Liver (tissue), 3 donors: ENCODE measurements around the gene ABLIM2.

ENCODE experiments used
- SP1 ChIP-seq: IDR thresholded peaks from 2 replicates; pipeline ENCODE4 v1.6.1; 2018; ENCODE audit warnings: antibody characterized with exemption, mild to moderate bottlenecking
- TF ChIP-seq, protein P1 (sequence below): fragments of 150-350 bp; IDR thresholded peaks from 2 replicates; pipeline ENCODE4 v1.5.1; 2017; ENCODE audit warnings: improper control_type of control experiment, low read depth, low read length; ENCODE audit not compliant: missing input control
- donor health status: healthy.
- donor health status: healthy.

DNA sequence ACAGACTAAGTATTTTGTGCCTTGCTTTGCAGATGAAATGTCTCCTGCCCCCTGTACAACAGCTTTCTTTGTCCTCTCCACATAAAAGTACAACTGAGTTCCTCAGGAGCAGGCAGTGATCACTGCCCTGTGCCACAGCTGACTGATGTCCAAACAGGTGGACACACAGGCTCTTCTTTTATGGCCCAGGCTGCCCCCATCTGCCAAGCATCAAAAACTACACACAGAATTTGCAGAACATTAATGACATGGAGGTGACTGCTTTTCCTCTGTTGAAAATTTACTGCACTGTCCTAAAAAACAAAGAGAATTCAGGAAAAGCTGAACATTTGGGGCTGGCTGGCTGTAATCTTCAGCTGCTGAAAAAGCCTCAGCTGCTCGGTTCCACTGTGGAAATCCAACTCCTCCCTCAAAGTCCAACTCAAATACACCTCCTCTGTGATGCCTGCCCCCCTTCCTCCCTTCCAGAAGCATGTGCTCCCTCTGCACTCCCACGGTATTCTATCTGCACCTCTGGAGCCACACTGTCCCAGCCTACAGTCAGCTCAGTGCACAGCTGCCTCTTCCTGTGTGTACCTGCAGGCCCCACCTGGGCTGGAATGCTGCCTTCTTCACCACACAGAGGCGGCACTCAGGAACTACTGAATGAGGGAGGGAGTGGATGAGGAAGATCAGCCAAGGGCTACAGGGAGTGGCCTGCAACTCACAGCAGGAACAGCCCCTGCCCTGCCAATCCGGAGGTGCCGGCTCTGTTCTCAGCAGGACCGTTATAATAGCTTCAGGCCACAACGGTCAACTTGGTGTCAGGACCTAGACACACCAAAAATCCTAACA is 229.3 kb downstream of the ABLIM2 start:
- TF ChIP-seq SP1 = no peak
- TF ChIP-seq, protein P1, sequence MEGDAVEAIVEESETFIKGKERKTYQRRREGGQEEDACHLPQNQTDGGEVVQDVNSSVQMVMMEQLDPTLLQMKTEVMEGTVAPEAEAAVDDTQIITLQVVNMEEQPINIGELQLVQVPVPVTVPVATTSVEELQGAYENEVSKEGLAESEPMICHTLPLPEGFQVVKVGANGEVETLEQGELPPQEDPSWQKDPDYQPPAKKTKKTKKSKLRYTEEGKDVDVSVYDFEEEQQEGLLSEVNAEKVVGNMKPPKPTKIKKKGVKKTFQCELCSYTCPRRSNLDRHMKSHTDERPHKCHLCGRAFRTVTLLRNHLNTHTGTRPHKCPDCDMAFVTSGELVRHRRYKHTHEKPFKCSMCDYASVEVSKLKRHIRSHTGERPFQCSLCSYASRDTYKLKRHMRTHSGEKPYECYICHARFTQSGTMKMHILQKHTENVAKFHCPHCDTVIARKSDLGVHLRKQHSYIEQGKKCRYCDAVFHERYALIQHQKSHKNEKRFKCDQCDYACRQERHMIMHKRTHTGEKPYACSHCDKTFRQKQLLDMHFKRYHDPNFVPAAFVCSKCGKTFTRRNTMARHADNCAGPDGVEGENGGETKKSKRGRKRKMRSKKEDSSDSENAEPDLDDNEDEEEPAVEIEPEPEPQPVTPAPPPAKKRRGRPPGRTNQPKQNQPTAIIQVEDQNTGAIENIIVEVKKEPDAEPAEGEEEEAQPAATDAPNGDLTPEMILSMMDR = no peak
